AG08396 (cell line): Measurements from ENCODE around the gene SDK1.

ENCODE experiments used
- DNase-seq: peaks from one replicate; pipeline ENCODE4 v3.0.0; 2012; ENCODE audit warnings: low spot score, mixed read lengths

The SDK1 gene

GRCh38 chr7:3880228-3880987 is 579.4 kb downstream of the SDK1 start:
- no peak for DNase-seq

GRCh38 chr7:3882782-3883181 is 581.7 kb downstream of the SDK1 start:
- DNase-seq: no peak

GRCh38 chr7:3884543-3884942 is 583.5 kb downstream of the SDK1 start:
- no peak for DNase-seq

GRCh38 chr7:3887096-3887690 is 586.1 kb downstream of the SDK1 start:
- no peak for DNase-seq

- no peak for DNase-seq
Observed at GRCh38 chr7:3888096-3888495, 587.0 kb downstream of the SDK1 start.

GRCh38 chr7:3892157-3892556 is 591.1 kb downstream of the SDK1 start:
- DNase-seq: no peak

GRCh38 chr7:3892686-3893085 is 591.6 kb downstream of the SDK1 start:
- no peak for DNase-seq

- no peak for DNase-seq
Observed at GRCh38 chr7:3893151-3893788, 592.2 kb downstream of the SDK1 start.

GRCh38 chr7:3893789-3894153 is 592.7 kb downstream of the SDK1 start:
- DNase-seq: no peak

GRCh38 chr7:3895341-3896116 is 594.5 kb downstream of the SDK1 start:
- no peak for DNase-seq

- DNase-seq: no peak
Observed at GRCh38 chr7:3896169-3896765, 595.2 kb downstream of the SDK1 start.

GRCh38 chr7:3897430-3898372 is 596.6 kb downstream of the SDK1 start:
- DNase-seq: peak; percentile 13

GRCh38 chr7:3899559-3899991 is 598.5 kb downstream of the SDK1 start:
- no peak for DNase-seq

- no peak for DNase-seq
Observed at GRCh38 chr7:3908153-3908552, 607.1 kb downstream of the SDK1 start.

- no peak for DNase-seq
Observed at GRCh38 chr7:3909128-3909527, 608.1 kb downstream of the SDK1 start.

GRCh38 chr7:3910054-3910453 is 609.0 kb downstream of the SDK1 start:
- DNase-seq: no peak

GRCh38 chr7:3911685-3912084 is 610.6 kb downstream of the SDK1 start:
- DNase-seq: no peak

- no peak for DNase-seq
Observed at GRCh38 chr7:3912291-3912690, 611.2 kb downstream of the SDK1 start.

GRCh38 chr7:3914051-3914775 is 613.2 kb downstream of the SDK1 start:
- no peak for DNase-seq

- no peak for DNase-seq
Observed at GRCh38 chr7:3915337-3915878, 614.4 kb downstream of the SDK1 start.
